HG02870 (cell line): ENCODE measurements around the gene CLPSL1.

Source experiments
- ATAC-seq: cut with Tn5 transposase; IDR thresholded peaks from one replicate; pipeline ENCODE4 v1.9.1; 2021; ENCODE audit warnings: mild to moderate bottlenecking, moderate library complexity; ENCODE audit not compliant: unreplicated experiment

The CLPSL1 gene

GRCh38 chr6:35757456-35758123 lies 23.2 kb upstream of the CLPSL1 start:
- ATAC-seq = no peak

- no peak for ATAC-seq
Observed at GRCh38 chr6:35759426-35759825, 21.4 kb upstream of the CLPSL1 start.

GRCh38 chr6:35765739-35766138 lies 15.1 kb upstream of the CLPSL1 start:
- no peak for ATAC-seq

- ATAC-seq = no peak
Observed at GRCh38 chr6:35769211-35769610, 11.6 kb upstream of the CLPSL1 start.

GRCh38 chr6:35771343-35771627 lies 9.5 kb upstream of the CLPSL1 start:
- no peak for ATAC-seq

GRCh38 chr6:35774116-35774794 lies 6.6 kb upstream of the CLPSL1 start:
- ATAC-seq = no peak

GRCh38 chr6:35775031-35775430 lies 5.8 kb upstream of the CLPSL1 start:
- ATAC-seq = no peak

GRCh38 chr6:35776364-35777215 lies 4.2 kb upstream of the CLPSL1 start, which contains the start of gene CLPSL2:
Gene CLPSL2, plus strand, starts transcription at chr6:35776598. Its CDS starts 21 bp downstream, at chr6:35776619.
- ATAC-seq = no peak

GRCh38 chr6:35777356-35778102 lies 3.3 kb upstream of the CLPSL1 start:
- ATAC-seq = no peak

- ATAC-seq = no peak
Observed at GRCh38 chr6:35778437-35778836, 2.4 kb upstream of the CLPSL1 start.

- ATAC-seq = no peak
Observed at GRCh38 chr6:35781290-35781689, 471 bp downstream of the CLPSL1 start.

- ATAC-seq = no peak
Observed at GRCh38 chr6:35782424-35782823, 1.6 kb downstream of the CLPSL1 start.

- ATAC-seq = no peak
Observed at GRCh38 chr6:35784200-35784599, 3.4 kb downstream of the CLPSL1 start.

GRCh38 chr6:35786272-35786671 lies 5.5 kb downstream of the CLPSL1 start:
- no peak for ATAC-seq

GRCh38 chr6:35786810-35787209 lies 6.0 kb downstream of the CLPSL1 start:
- ATAC-seq = no peak

GRCh38 chr6:35787266-35788218 lies 6.7 kb downstream of the CLPSL1 start:
- no peak for ATAC-seq

- no peak for ATAC-seq
Observed at GRCh38 chr6:35788423-35788982, 7.7 kb downstream of the CLPSL1 start.

- ATAC-seq = no peak
Observed at GRCh38 chr6:35790683-35791082, 9.9 kb downstream of the CLPSL1 start.

GRCh38 chr6:35794536-35795452 lies 14.0 kb downstream of the CLPSL1 start:
- ATAC-seq = no peak
